Measurements from ENCODE around the gene FGF1.
"Not testable (repeated sequence)": the region's sequence is repeated elsewhere in the genome, so short reads cannot be mapped to it uniquely, and the experiment has no call there.

Gene FGF1

GRCh38 chr5:142668336-142668735, 17.6 kb downstream of the FGF1 start:
- DNase-seq (ENCODE audit: low spot score), result no peak

DNA sequence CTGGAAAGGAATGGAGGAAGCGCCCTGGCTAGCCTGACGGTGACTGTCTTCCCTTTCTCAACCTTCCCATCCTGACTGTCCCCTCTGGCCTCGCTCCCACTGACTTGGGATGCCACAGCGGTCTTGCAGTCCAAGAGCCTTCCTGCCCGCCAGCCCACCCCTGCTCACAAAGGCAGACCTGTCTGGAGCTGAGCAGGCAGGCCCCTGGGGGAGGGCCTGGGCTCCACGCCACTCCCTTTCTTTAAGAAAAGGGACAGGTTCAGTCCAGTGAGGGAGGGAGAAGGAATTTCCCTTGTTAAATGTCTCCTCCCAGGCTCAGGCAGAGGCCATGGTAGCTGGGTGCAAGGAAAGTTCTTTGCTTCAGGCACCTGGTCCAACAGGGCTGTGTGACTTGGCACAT, 18.1 kb downstream of the FGF1 start:
- DNase-seq (ENCODE audit: low spot score), result no peak

DNA sequence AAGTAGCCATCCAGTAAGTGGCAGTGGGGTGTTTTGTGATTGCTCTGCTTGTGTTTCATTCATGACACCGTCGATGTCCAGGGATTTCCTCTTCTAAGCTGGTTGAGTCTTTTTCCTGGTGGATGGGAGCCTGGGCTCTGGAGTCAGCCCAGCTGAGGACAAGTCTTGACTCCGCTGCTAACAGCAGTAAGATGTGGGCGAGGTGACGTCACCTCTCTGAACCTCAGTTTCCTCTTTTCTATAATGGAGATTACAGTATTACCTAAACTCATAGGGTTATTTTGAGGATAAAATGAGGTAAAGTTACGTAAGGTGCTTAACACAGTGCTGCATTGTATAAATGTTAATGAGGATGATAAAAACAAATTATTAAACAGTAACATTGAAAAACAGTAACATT, 21.3 kb downstream of the FGF1 start:
- no peak for DNase-seq (ENCODE audit: low spot score)

DNA sequence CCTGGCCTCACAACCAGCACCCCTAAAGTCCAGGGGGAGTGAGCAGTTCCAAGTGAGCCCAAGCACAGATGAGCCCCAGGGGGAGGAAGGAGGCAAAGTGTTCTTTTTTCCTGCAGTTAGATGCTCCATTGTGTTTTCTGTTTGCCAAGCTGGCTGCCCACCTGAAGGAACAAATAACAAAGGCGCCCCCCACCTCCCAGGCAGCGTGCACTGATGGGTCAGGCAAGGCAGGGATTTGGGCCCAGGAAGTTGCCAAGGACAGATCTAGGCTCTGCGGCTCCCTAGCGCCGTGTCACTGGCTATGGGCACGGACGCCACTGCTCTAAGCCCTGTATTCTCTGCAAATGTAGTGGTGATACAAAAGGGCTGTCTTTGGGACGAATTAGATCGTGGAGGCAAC, 21.8 kb downstream of the FGF1 start:
- no peak for DNase-seq (ENCODE audit: low spot score)

DNA sequence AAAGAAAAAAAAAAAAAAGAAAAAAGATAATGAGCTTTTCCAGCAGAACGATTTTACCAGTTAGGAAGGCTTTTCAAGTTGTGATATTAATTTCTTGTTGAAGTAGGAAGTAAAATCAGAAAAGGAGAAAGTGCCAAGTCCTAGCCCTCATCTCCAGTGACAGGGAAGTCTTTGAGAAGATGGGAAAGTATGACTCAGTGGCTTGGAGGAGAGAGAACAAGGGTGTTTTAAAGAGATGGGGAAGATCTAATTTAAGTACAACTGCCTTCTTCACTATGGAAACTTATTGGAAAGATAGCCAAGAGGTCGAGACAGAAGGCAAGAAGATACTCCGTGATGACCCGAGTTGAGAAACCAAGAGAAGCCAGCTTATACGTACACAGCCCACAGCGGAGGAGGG, 22.6 kb downstream of the FGF1 start:
- no peak for DNase-seq (ENCODE audit: low spot score)

- DNase-seq (ENCODE audit: low spot score), result no peak
These were observed 23.9 kb downstream of the FGF1 start for GRCh38 chr5:142661957-142662356.

GRCh38 chr5:142661143-142661542, 24.7 kb downstream of the FGF1 start:
- DNase-seq (ENCODE audit: low spot score), result no peak

DNA sequence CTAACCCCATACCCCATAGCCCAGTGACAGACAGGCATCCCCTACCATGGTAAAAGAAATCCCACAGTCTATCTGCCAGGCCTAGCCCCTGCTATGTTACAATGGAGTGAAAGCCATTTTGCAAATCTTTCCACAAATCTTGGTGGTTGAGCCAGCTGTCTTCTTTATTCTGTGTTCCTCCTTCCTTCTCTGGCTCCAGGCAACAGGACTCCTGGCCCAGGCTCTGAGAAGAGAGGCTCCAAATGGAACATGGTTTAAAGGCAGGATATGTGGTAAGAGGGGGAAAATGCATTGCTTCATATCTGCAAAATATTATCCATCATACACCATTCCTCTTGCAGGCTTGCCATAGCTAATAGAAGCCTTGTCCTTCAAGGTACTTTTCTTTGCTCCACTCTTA, 25.2 kb downstream of the FGF1 start:
- no peak for DNase-seq (ENCODE audit: low spot score)

GRCh38 chr5:142660196-142660595, 25.7 kb downstream of the FGF1 start:
- no peak for DNase-seq (ENCODE audit: low spot score)

GRCh38 chr5:142659405-142659804, 26.5 kb downstream of the FGF1 start:
- no peak for DNase-seq (ENCODE audit: low spot score)

DNA sequence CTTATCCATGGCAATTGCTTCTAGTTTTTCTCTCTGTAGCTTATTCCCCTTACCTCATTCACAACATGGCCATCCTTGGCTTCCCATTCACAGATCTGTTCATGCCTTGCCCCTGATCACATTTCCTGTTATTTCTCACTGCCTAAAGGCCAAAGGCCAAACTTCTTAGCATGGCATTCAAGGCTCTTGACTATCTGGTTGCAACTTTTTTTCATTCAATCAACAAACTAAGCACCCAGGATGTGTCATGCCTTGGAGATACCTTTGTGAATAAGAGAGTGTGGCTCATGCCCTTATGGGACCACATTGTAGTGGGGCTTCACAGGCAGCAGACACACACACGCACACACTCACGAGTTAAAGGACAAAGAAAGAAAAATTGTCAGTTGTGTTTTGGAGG, 27.6 kb downstream of the FGF1 start:
- no peak for DNase-seq (ENCODE audit: low spot score)

DNA sequence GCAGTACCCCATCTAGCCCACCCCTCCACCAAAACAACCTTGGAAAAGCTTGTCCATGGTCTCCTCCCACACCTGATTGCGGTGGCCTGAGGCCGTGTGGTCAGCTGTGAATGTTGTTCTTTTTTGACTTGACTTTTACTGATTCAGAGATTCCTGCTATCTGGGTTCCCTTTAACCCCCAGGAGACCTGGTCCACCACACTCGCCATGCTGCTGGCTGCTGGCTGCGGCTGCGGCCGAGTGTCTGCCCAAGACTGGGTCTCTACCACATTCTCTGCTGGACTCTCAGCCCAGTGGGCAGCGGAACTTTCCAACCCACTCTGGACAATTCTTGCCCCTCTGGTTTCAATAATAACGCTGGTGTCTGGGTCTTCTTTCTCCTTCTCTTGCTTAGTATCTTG, 28.4 kb downstream of the FGF1 start:
- DNase-seq (ENCODE audit: low spot score), result no peak

DNA sequence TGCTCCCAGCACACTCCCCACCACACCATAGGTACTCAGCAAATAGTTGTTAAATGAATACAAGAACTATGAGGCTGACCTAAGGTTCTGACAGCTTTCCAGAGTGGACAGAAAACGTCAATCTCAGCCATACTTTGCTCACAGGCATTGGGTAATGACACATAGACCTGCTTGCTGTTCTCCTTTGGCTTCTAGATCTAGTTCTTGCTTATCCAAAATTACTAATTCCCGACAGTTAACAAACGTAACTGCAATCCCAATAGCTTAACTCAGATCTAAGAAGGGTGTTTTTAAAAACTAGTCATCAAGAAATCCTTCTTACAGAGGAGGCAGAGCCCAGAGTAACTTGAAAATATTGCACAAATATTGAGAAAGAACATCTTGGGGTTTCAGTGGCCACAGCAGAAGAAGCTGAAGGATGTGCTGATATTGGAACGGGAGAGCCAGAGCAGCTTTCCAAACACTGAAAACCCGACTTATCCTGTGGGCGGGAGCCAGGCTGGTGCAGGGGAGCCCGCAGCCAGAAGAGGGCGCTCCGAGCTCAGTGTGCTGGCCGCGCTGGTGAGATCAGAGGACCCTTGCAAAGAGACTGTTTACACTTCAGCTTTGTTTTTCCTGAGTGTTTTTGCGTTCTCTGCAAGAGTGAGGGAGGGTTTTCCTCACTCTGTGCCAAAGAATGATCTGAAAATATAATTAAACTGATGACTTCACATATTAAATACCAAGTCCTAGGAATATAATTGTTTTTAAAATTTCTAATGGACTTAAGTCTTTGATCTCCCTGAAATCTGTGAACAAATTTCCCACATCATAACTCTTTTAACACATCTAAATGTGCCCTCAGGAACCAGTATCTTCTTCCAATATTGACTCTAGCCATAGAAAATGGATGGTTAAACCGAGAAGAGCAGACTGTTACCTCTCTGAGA, 30.3 kb downstream of the FGF1 start:
- DNase-seq (ENCODE audit: low spot score), result peak; percentile 64

DNA sequence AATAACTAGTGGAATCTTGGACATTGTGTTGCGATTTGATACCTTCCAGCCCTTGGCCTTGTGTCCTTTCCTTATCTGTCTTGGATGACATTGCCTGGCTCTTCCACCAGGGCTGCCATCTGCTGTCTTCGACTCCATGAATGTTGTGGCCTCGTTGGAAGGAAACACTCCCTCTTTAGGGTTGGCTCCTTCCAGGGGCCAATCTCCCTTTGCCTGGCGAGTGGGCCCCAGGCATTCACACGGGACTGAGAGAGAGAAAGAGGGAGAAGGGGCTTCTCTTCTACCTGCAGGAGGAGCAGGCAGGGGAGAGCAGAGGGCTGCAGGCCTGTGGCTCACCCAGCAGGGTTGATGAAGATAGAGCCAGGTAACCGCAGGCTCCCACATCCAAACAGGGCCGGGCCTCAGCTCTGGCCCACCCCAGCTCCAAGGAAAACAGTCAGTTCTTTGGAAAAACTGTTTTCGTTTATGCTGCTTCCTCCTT, 31.3 kb downstream of the FGF1 start:
- DNase-seq (ENCODE audit: low spot score), result no peak

DNA sequence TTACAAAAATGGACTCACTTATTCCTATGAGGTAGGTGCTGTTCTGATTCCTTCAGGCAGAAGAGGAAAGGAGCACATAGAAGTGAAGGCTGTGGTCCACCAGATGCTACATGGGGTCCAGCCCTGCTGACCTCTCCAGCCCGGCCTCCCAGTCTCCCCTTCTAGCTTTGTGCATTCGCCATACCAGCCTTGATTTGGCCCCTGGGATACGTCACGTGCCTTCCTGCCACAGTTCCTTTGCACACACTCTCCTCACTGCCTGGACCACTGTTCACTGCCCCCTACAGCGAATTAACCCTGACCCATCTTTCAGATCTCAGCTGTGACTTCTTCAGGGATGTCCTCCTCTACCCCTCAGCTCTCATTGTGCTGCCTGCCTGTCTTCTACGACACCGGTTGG, 32.6 kb downstream of the FGF1 start:
- DNase-seq (ENCODE audit: low spot score), result no peak

DNA sequence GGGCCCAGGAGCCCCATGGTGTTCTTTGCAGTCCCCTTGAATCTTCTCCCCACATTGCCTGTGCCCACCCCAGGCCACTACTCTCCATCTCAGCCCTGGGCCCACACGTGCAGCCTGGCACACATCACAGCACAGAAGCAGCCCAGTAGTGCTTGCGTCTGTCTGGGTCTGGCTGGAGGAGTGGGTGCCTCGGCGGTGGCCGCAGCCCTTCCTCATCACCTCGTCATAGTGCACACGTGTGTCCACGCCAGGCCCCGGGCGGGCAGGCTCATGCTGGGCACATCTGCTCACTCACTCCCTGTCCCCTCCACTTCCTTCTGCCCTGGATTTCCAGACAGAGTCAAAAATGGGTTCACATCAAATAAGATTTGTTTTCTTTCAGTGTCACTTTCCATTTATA, 33.3 kb downstream of the FGF1 start:
- no peak for DNase-seq (ENCODE audit: low spot score)

DNA sequence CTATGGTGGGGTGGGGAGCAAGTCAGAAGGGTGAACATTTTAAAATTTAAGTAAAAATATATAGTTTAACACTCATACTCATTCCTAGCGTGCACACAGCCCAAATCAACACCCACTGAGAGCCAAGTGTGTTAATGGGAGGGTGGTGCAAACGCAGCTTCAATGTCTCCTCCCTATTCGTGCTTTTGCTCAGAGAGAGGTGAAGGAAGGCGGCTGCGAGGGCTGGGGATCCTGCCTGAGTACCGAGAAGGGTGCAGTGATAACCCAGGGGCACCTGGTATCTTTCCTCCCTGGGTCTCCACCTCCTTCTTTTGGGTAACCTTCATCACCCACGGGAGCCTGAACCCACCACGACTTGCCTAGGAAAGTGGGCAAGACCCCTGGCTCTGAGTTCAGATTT, 35.0 kb downstream of the FGF1 start:
- DNase-seq (ENCODE audit: low spot score), result no peak

DNA sequence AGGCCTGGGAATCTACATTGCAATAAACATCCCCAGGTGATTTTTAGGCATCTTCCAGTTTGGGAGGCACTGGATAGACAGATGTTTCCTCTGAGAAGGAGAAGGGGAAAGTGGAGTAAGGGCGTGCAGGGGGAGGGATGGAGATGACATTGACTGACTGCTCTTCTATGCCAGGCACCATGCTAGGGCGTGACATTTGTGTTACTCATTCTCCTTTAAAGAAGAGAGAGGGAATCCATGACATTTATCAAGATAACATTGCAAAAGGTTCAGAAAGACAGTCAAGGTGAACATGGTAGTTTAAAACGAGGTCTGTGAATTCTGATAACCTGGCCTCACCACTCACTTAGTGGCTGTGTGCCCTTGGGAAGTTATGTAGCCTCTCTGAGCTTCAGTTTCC, 35.8 kb downstream of the FGF1 start:
- DNase-seq (ENCODE audit: low spot score), result no peak

GRCh38 chr5:142648108-142648507, 37.8 kb downstream of the FGF1 start:
- not testable (repeated sequence) for DNase-seq (ENCODE audit: low spot score)

DNA sequence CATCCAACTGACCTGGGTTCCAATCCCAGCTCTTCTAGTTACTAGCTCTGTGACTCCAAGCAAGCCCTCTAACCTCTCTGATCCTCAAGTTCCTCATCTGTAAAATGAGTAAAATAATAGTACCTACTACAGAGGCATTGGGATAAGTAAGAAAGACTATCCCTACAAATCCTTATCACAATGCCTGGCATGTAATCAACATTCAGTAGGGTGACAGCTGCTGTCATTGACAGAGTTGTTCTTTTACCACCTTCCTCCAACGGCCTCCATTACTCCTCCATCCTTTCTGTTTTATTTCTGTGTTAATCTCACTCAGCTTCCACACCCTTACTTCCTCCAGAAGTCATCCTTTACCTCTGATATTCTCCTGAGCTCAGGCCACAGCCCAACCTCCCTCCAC, 40.4 kb downstream of the FGF1 start:
- no peak for DNase-seq (ENCODE audit: low spot score)

- no peak for DNase-seq (ENCODE audit: low spot score)
These were observed 41.1 kb downstream of the FGF1 start for GRCh38 chr5:142644640-142645361.

- DNase-seq (ENCODE audit: low spot score), result no peak
These were observed 41.8 kb downstream of the FGF1 start for GRCh38 chr5:142644127-142644526.

DNA sequence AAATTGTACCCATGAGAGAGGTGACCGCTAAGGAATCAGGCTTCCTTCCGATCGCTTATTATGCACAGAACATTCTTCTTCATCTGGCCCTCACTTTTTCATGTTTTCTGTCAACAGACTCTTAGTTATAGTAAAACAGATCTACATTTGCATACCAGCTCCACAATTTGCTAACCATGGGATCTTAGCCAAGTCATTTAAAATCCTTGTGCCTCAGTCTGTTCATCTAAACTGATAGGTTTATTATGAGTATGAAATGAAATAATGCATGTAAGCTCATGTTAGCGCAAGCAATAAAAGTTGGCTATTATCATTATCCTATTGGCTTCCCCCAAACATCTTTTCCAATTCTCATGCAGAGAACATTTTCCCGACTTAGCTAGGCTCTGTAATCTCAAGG, 42.3 kb downstream of the FGF1 start:
- no peak for DNase-seq (ENCODE audit: low spot score)
